ENCODE results near the gene MYEOV.

Gene MYEOV

DNA sequence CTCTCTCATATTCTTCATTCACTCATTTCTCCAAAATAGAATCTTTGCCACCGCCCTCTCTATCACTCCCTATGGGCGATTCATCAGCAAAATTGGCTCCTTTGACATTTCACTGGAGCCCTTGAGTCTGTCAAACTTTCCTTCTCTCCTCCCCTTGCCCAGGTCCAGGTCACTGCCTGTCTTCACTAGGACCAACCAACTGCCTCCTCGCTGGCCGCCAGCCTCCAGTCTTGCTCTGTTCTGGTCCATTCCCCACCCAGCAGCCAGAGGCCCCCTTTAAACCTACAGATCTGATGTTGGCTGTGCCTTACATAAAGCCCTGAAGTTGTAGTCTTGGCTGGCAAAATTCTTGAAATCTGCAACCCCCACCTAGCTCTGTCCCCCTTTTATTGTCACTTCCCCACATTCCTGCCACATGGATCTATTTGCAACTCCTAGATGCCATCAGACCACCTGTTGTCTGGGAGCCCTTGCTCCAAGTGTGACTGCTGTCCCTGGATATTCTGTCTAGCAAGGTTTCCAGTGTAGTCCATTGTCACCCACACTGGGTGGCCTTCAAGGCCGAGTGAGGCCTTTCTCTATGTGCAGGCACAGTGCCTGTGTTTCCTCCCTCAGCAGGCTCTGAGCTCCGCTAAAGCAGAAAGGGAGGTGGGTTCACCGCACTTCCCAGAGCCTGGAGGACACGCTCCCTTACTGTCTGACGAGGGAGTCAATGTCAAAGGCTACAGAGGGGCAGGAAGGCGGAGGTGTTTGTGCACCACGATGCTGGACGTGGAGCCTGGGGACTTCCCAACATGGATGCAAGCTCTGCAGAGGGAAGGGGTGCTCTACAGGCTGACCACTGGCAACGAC, 25.5 kb downstream of the MYEOV start:
- FAIRE-seq = no peak

GRCh38 chr11:69320326-69320725, 26.4 kb downstream of the MYEOV start:
- no peak for FAIRE-seq

GRCh38 chr11:69320756-69321741, 27.1 kb downstream of the MYEOV start:
- FAIRE-seq = no peak

- no peak for FAIRE-seq
Observed at GRCh38 chr11:69321877-69322361, 28.0 kb downstream of the MYEOV start.

DNA sequence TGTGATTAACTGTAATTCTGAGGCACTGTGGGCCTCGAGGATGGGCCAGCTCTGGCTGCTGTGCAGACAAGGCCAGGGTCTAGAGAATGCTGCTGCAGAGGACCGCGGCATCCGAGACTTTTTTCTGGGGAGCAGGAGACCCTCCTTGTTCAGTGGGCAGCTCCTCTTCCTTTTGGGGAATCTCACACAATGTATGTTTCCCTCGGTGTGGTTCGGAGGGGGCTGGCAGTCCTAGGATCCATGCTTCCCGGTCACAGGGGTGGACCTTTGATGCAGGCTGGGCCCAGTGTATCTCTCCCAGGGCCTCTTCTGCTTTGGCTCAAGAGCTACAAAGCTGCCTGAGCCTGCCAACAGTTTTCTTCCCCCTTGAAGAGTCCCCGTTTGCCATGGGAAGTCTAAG, 31.5 kb downstream of the MYEOV start:
- FAIRE-seq = no peak

- FAIRE-seq = no peak
Observed at GRCh38 chr11:69326622-69327219, 32.8 kb downstream of the MYEOV start.

DNA sequence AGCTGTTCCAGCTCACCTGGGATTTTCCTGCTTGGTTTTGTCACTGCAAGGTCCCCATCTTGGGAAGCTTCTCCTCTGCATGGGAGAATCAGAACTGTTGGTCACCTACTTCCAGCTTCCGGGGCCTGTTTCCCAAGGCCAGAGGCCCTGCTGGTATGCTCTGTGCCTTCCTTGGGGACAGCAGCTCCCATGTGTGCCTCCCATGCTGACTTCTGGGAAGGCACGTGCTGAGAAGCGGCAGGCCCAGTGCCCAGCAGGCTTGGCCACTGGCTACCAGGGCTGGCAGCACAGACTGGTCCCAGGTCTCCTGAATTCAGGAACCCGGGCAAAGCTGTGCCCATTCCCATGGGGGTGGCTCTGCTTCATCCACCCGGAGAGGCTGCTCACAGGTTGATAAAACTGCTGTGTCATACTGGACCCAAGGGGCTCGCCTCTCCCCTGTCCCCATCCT, 33.8 kb downstream of the MYEOV start:
- FAIRE-seq = no peak

DNA sequence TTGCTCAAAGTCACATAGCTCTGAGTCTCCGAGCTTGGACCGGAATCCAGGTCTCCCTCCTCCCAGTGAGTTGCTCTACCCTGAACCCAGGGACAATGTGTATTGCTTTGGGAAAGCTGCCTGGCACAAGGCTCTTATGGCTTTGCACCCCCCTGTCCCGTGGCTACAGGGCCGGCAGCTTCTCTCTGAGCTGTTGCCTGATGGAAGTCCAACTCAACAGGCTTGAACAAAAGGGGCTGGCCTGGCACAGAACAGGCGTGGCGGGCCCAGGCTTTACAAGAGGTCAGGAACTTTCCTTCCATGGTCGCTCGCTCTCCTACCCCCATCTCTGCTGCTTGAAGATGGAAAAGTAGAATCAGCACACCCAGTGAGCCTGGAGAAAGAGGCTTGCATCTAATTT, 34.3 kb downstream of the MYEOV start:
- no peak for FAIRE-seq

GRCh38 chr11:69329581-69329980, 35.6 kb downstream of the MYEOV start:
- FAIRE-seq = no peak

GRCh38 chr11:69330330-69330729, 36.4 kb downstream of the MYEOV start:
- no peak for FAIRE-seq

GRCh38 chr11:69333149-69333710, 39.3 kb downstream of the MYEOV start:
- FAIRE-seq = no peak

DNA sequence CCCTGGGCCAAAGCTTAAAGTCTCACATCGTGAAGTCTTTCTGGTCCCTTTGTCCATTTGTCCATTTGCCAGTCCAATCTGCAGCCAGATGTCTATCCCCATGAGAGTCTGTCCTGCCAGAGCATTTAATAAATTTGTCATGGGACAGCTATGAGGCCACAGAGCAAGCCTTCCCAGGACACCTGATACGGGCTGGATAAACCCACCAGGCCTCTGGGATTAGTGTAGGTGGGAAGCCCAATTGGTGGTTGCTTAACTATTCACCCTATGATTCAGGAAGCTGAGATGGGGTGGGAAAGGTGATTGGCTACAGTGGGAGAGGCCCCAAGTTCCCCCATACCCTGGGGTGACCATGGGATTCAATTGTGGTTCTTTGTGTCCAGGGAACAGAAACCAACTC, 39.9 kb downstream of the MYEOV start:
- FAIRE-seq = no peak

- FAIRE-seq = no peak
Observed at GRCh38 chr11:69335007-69335780, 41.2 kb downstream of the MYEOV start.

GRCh38 chr11:69335781-69336405, 41.9 kb downstream of the MYEOV start:
- FAIRE-seq = no peak

DNA sequence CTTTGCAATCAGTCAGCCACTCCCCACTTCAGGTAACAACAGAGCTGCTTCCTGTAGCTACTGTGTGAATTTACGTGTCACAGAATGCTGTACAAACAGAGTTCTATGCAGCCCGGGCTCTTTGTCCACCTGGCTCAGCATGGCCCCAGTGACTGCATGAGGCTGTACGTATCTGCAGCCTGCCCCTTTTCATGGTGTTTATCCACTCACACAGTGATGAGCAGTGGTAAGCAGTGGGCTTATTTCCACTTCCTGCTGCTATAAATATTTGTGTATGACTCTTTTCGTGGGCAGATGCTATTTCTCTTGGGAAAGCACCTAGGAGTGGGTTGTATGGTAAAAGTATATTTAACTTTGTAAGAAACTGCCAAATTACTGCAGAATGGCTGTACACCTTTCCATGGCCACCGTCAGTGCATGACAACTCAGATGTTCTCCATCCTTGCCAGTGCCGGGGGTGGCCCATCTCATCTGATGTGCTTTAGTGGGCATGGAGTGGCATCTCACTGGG, 43.3 kb downstream of the MYEOV start:
- FAIRE-seq = no peak

GRCh38 chr11:69339041-69339733, 45.2 kb downstream of the MYEOV start:
- no peak for FAIRE-seq

- FAIRE-seq = no peak
Observed at GRCh38 chr11:69339983-69340565, 46.1 kb downstream of the MYEOV start.

GRCh38 chr11:69342588-69343330, 48.8 kb downstream of the MYEOV start:
- no peak for FAIRE-seq
